Measurements from ENCODE around the gene CALN1.

The CALN1 gene

DNA sequence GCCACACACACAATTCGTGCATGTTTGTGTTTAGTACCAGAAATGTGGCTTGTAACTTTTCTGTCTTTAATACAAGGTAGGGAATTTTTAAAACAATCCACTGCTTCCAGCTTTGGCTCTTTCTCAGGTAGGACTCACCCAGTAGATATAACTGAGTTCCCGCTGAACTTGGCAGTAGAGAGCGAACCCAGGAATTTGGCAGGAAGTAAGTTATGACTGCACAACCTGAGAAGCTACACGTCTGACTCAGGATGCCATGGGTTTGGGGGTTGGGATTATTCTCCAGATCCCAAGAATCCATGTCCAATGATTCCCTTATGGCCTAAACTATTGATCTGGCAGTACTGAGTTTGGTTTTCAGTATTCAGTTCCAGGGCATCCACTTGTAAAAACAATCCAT lies 499.7 kb downstream of the CALN1 start:
- no peaks in the 10 kb centered on the region for H3K27me3 ChIP-seq (ENCODE audit: insufficient read depth, insufficient read length)
- no peak for DNase-seq (ENCODE audit: low read depth, low spot score)
- peaks cover 7% of the 10 kb centered on the region; the same call in 1 of the 2 replicates for H3K9me3 ChIP-seq (ENCODE audit: insufficient read depth, low read length)
- TF ChIP-seq ZNF274 (IDR thresholded peaks at IDR 0.05; ENCODE audit: low read depth, low read length) = no peak
- no peak for TF ChIP-seq SUZ12 (IDR thresholded peaks at IDR 0.05; ENCODE audit: extremely low read depth, insufficient read depth, insufficient read length)
- no peak for TF ChIP-seq YY1 (IDR thresholded peaks at IDR 0.05; ENCODE audit: insufficient read depth, insufficient read length)
- peaks cover 2% of the 10 kb centered on the region for H3K4me1 ChIP-seq (ENCODE audit: insufficient read depth, insufficient read length)
- no peak overlapping the region for H3K4me3 ChIP-seq (ENCODE audit: insufficient read length, low read depth)
- H3K9ac ChIP-seq (ENCODE audit: insufficient read length, low read depth) = no peak overlapping the region
- H3K36me3 ChIP-seq (ENCODE audit: insufficient read depth, insufficient read length, low read length) = no peaks in the 10 kb centered on the region

DNA sequence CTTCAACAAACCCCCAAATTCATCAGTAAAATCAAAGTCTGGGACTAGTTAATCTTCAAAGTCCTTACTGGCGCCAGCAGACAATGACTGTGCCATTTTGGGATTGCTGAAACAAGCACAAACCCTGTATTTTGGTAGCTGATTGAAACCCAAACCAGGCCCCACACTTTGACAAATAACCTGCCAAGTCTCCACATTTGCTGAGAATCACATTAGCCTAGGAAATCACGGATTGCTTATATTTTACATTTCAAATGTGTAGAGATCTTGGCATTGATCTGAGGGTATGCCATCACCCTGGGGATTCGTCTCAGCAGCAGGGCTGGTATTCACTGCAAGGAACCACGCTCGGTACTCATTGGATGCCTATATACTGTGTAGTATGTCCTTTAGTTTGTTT lies 501.1 kb downstream of the CALN1 start:
- Histone ChIP-seq H3K4me3 (ENCODE audit: insufficient read length, low read depth) (no peak overlapping the region), H3K9me3 (ENCODE audit: insufficient read depth, low read length) (peaks cover 7% of the 10 kb centered on the region; the same call in 1 of the 2 replicates), H3K4me1 (ENCODE audit: insufficient read depth, insufficient read length) (peaks cover 2% of the 10 kb centered on the region), H3K27me3 (ENCODE audit: insufficient read depth, insufficient read length) (no peaks in the 10 kb centered on the region), H3K9ac (ENCODE audit: insufficient read length, low read depth) (no peak overlapping the region), H3K36me3 (ENCODE audit: insufficient read depth, insufficient read length, low read length) (no peaks in the 10 kb centered on the region)
- no peak for DNase-seq (ENCODE audit: low read depth, low spot score)
- no peak for TF ChIP-seq ZNF274 (IDR thresholded peaks at IDR 0.05; ENCODE audit: low read depth, low read length)
- TF ChIP-seq YY1 (IDR thresholded peaks at IDR 0.05; ENCODE audit: insufficient read depth, insufficient read length) = no peak
- no peak for TF ChIP-seq SUZ12 (IDR thresholded peaks at IDR 0.05; ENCODE audit: extremely low read depth, insufficient read depth, insufficient read length)

DNA sequence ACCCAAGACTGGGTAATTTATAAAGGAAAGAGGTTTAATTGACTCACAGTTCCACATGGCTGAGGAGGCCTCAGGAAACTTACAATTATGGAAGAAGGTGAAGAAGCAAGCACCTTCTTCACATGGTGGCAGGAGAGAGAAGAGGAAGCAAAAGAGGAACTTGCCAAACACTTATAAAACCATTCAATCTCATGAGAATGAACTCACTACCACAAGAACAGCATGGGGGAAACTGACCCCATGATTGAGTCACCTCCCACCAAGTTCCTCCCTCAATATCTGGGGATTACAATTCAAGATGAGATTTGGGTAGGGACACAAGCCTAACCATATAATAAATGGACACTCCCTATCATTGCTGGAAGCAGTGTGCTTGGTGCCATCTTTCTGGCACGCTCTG lies 506.3 kb downstream of the CALN1 start:
- TF ChIP-seq YY1 (IDR thresholded peaks at IDR 0.05; ENCODE audit: insufficient read depth, insufficient read length) = no peak
- no peak for TF ChIP-seq ZNF274 (IDR thresholded peaks at IDR 0.05; ENCODE audit: low read depth, low read length)
- no peak for TF ChIP-seq SUZ12 (IDR thresholded peaks at IDR 0.05; ENCODE audit: extremely low read depth, insufficient read depth, insufficient read length)
- H3K36me3 ChIP-seq (ENCODE audit: insufficient read depth, insufficient read length, low read length) = no peaks in the 10 kb centered on the region
- H3K4me3 ChIP-seq (ENCODE audit: insufficient read length, low read depth) = no peak overlapping the region
- H3K9ac ChIP-seq (ENCODE audit: insufficient read length, low read depth) = no peak overlapping the region
- no peaks in the 10 kb centered on the region for H3K4me1 ChIP-seq (ENCODE audit: insufficient read depth, insufficient read length)
- no peaks in the 10 kb centered on the region for H3K27me3 ChIP-seq (ENCODE audit: insufficient read depth, insufficient read length)
- H3K9me3 ChIP-seq (ENCODE audit: insufficient read depth, low read length) = no peaks in the 10 kb centered on the region
- DNase-seq (ENCODE audit: low read depth, low spot score) = no peak

DNA sequence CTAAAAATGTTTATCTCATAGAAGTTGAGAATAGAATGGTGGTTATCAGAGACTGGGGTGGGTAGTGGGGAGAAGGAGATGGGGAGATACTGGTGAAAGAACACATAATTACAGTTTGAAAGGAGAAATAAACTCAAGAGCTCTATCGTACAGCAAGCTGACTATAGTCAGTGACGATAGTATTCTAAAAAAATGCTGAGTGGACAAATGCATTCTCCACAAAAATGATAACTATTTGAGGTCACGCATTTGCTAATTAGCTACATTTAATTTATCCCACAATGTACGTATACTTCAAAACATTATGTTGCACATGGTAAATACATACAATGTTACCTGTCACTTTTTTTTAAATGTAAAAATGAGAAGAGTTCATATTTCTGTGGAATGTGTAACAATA lies 507.7 kb downstream of the CALN1 start:
- Histone ChIP-seq H3K9ac (ENCODE audit: insufficient read length, low read depth) (no peak overlapping the region), H3K4me3 (ENCODE audit: insufficient read length, low read depth) (no peak overlapping the region), H3K27me3 (ENCODE audit: insufficient read depth, insufficient read length) (no peaks in the 10 kb centered on the region), H3K36me3 (ENCODE audit: insufficient read depth, insufficient read length, low read length) (no peaks in the 10 kb centered on the region), H3K9me3 (ENCODE audit: insufficient read depth, low read length) (no peaks in the 10 kb centered on the region), H3K4me1 (ENCODE audit: insufficient read depth, insufficient read length) (no peaks in the 10 kb centered on the region)
- DNase-seq (ENCODE audit: low read depth, low spot score) = no peak
- TF ChIP-seq ZNF274 (IDR thresholded peaks at IDR 0.05; ENCODE audit: low read depth, low read length) (no peak), YY1 (IDR thresholded peaks at IDR 0.05; ENCODE audit: insufficient read depth, insufficient read length) (no peak), SUZ12 (IDR thresholded peaks at IDR 0.05; ENCODE audit: extremely low read depth, insufficient read depth, insufficient read length) (no peak)

DNA sequence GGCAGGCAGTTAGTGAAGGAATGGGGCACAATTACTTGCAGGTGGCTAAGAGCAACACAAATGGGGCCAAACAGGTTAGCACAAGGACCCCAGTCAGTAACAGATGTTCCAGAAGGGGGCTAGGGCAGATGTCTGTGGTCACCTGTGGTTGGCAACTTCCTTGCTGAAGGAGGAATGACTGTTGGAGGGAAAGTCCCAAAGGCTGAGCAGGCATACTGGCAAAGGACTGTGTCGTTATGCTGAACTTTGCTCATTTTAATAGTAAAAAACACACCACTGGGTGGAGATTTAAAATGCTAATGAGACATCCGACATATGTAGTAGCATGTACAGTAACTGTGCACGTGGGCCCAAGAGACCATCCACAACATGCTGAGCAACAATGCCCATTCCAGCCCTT lies 511.6 kb downstream of the CALN1 start:
- Histone ChIP-seq H3K4me3 (ENCODE audit: insufficient read length, low read depth) (no peak overlapping the region), H3K9me3 (ENCODE audit: insufficient read depth, low read length) (no peaks in the 10 kb centered on the region), H3K27me3 (ENCODE audit: insufficient read depth, insufficient read length) (no peaks in the 10 kb centered on the region), H3K9ac (ENCODE audit: insufficient read length, low read depth) (no peak overlapping the region), H3K4me1 (ENCODE audit: insufficient read depth, insufficient read length) (no peaks in the 10 kb centered on the region), H3K36me3 (ENCODE audit: insufficient read depth, insufficient read length, low read length) (no peaks in the 10 kb centered on the region)
- no peak for DNase-seq (ENCODE audit: low read depth, low spot score)
- TF ChIP-seq ZNF274 (IDR thresholded peaks at IDR 0.05; ENCODE audit: low read depth, low read length) (no peak), SUZ12 (IDR thresholded peaks at IDR 0.05; ENCODE audit: extremely low read depth, insufficient read depth, insufficient read length) (no peak), YY1 (IDR thresholded peaks at IDR 0.05; ENCODE audit: insufficient read depth, insufficient read length) (no peak)

DNA sequence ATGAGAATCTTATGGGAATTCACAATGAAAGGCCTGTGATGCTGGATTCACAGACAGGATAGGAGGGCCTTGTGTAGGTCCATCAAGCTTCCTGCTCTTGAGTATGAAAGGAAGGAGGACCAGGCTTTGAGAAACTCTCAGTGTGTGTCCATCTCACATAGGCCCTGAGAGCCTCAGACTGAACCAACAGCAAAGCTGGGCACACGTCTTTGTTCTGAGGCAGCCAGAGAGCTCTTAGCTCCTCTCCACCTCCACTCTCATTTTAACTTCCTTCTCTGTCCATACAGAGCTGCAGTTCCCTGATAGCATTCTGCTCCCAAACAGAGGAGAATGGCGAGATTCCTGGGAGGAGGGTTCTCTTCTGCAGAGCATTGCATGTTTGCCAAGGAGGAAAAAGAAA lies 515.6 kb downstream of the CALN1 start:
- TF ChIP-seq ZNF274 (IDR thresholded peaks at IDR 0.05; ENCODE audit: low read depth, low read length) (no peak), SUZ12 (IDR thresholded peaks at IDR 0.05; ENCODE audit: extremely low read depth, insufficient read depth, insufficient read length) (no peak), YY1 (IDR thresholded peaks at IDR 0.05; ENCODE audit: insufficient read depth, insufficient read length) (no peak)
- Histone ChIP-seq H3K4me1 (ENCODE audit: insufficient read depth, insufficient read length) (no peaks in the 10 kb centered on the region), H3K9ac (ENCODE audit: insufficient read length, low read depth) (no peak overlapping the region), H3K4me3 (ENCODE audit: insufficient read length, low read depth) (no peak overlapping the region), H3K27me3 (ENCODE audit: insufficient read depth, insufficient read length) (no peaks in the 10 kb centered on the region), H3K36me3 (ENCODE audit: insufficient read depth, insufficient read length, low read length) (no peaks in the 10 kb centered on the region), H3K9me3 (ENCODE audit: insufficient read depth, low read length) (no peaks in the 10 kb centered on the region)
- no peak for DNase-seq (ENCODE audit: low read depth, low spot score)

DNA sequence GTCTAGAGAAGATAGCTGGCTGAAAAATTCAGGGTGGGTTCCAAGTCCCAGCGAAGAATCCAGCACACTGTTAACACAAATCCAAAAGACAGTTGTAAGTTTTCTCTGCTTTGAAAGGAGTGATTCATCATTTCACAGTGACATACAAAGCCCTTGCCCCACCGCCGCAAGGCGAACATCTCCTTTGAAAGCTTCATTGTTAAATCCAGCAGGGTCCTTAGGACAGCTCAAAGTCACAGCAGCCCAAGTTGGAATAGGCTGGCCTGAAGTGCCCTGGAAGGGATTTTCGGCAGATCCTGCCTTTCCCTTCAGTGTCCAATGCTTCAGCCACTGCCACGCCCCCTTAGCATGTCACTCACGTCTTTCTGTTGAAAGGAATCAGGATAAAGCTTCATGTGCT lies 526.1 kb downstream of the CALN1 start:
- no peak overlapping the region for H3K4me3 ChIP-seq (ENCODE audit: insufficient read length, low read depth)
- no peaks in the 10 kb centered on the region for H3K27me3 ChIP-seq (ENCODE audit: insufficient read depth, insufficient read length)
- peaks cover 3% of the 10 kb centered on the region for H3K4me1 ChIP-seq (ENCODE audit: insufficient read depth, insufficient read length)
- no peak for DNase-seq (ENCODE audit: low read depth, low spot score)
- no peak overlapping the region for H3K9ac ChIP-seq (ENCODE audit: insufficient read length, low read depth)
- no peak for TF ChIP-seq YY1 (IDR thresholded peaks at IDR 0.05; ENCODE audit: insufficient read depth, insufficient read length)
- TF ChIP-seq ZNF274 (IDR thresholded peaks at IDR 0.05; ENCODE audit: low read depth, low read length) = no peak
- no peak for TF ChIP-seq SUZ12 (IDR thresholded peaks at IDR 0.05; ENCODE audit: extremely low read depth, insufficient read depth, insufficient read length)
- no peaks in the 10 kb centered on the region for H3K9me3 ChIP-seq (ENCODE audit: insufficient read depth, low read length)
- no peaks in the 10 kb centered on the region for H3K36me3 ChIP-seq (ENCODE audit: insufficient read depth, insufficient read length, low read length)
